GM18508 (cell line): Measurements from ENCODE around the gene PDE4D.
"Not testable (repeated sequence)": the region's sequence is repeated elsewhere in the genome, so short reads cannot be mapped to it uniquely, and the experiment has no call there.

Experiments used
- ATAC-seq: cut with Tn5 transposase; IDR thresholded peaks from one replicate; pipeline ENCODE4 v1.9.1; 2021; ENCODE audit warnings: moderate number of reproducible peaks; ENCODE audit not compliant: insufficient read depth, unreplicated experiment

Gene PDE4D

GRCh38 chr5:59772757-59773156, 120.8 kb downstream of the PDE4D start:
- no peak for ATAC-seq

GRCh38 chr5:59772206-59772605, 121.3 kb downstream of the PDE4D start:
- ATAC-seq: no peak

GRCh38 chr5:59770953-59771352, 122.6 kb downstream of the PDE4D start:
- no peak for ATAC-seq

GRCh38 chr5:59769832-59770231, 123.7 kb downstream of the PDE4D start:
- no peak for ATAC-seq

GRCh38 chr5:59769041-59769360, 124.5 kb downstream of the PDE4D start:
- ATAC-seq: no peak

GRCh38 chr5:59768152-59769040, 125.1 kb downstream of the PDE4D start:
- ATAC-seq: no peak

- no peak for ATAC-seq
Observed at GRCh38 chr5:59767681-59768151, 125.8 kb downstream of the PDE4D start.

GRCh38 chr5:59767211-59767605, 126.3 kb downstream of the PDE4D start:
- ATAC-seq: no peak

GRCh38 chr5:59766427-59767210, 126.9 kb downstream of the PDE4D start:
- ATAC-seq: no peak

GRCh38 chr5:59765446-59765845, 128.1 kb downstream of the PDE4D start:
- no peak for ATAC-seq

- no peak for ATAC-seq
Observed at GRCh38 chr5:59764361-59764760, 129.2 kb downstream of the PDE4D start.

- ATAC-seq: no peak
Observed at GRCh38 chr5:59763541-59763940, 130.0 kb downstream of the PDE4D start.

GRCh38 chr5:59762232-59762631, 131.3 kb downstream of the PDE4D start:
- not testable (repeated sequence) for ATAC-seq

- ATAC-seq: peak; percentile 84
Observed at GRCh38 chr5:59760785-59761348, 132.7 kb downstream of the PDE4D start.

GRCh38 chr5:59759600-59760351, 133.8 kb downstream of the PDE4D start:
- no peak for ATAC-seq

- ATAC-seq: no peak
Observed at GRCh38 chr5:59758566-59758965, 135.0 kb downstream of the PDE4D start.

- ATAC-seq: no peak
Observed at GRCh38 chr5:59757442-59757841, 136.1 kb downstream of the PDE4D start.

- no peak for ATAC-seq
Observed at GRCh38 chr5:59756373-59757035, 137.0 kb downstream of the PDE4D start.

GRCh38 chr5:59755476-59755875, 138.1 kb downstream of the PDE4D start:
- ATAC-seq: no peak

GRCh38 chr5:59753599-59753998, 139.9 kb downstream of the PDE4D start:
- ATAC-seq: no peak
